Mesothelial cell of epicardium (in vitro differentiated cells): ENCODE results near the gene TGFBR3. TPM values are rescaled to one million over a fixed set of nuclear protein-coding genes. Genes with fewer than 3 reads are reported as not detected.

ENCODE experiments used
- DNase-seq, 2 experiments: peaks; one replicate each; pipeline ENCODE4 v3.0.0; 2021; ENCODE audit warnings: low spot score in 2 of 2; ENCODE audit not compliant: unreplicated experiment in 2 of 2
- H3K27ac Mint-ChIP-seq: 2 replicates; pipeline ENCODE4 v1.8.0; 2021; ENCODE audit warnings: mixed read lengths
- H3K27me3 Mint-ChIP-seq: 2 replicates; pipeline ENCODE4 v1.8.0; 2021; ENCODE audit warnings: low read depth, mixed read lengths
- H3K36me3 Mint-ChIP-seq: 2 replicates; pipeline ENCODE4 v1.8.0; 2021; ENCODE audit warnings: mixed read lengths
- H3K4me1 Mint-ChIP-seq: 2 replicates; pipeline ENCODE4 v1.8.0; 2021; ENCODE audit warnings: mixed read lengths
- H3K4me3 Mint-ChIP-seq: 2 replicates; pipeline ENCODE4 v1.8.0; 2021; ENCODE audit warnings: mild to moderate bottlenecking, moderate library complexity, mixed read lengths
- H3K9me3 Mint-ChIP-seq: 2 replicates; pipeline ENCODE4 v1.8.0; 2021; ENCODE audit warnings: mixed read lengths
- total RNA-seq: library from RNA; stranded (reverse); gene quantifications from 3 replicates; pipeline ENCODE4 v1.2.1, GENCODE V29; 2021
- TF ChIP-seq, protein P1 (sequence below): fragments of 200-600 bp; sonication (generic); IDR thresholded peaks from one replicate; pipeline ENCODE4 v1.5.0; 2021; ENCODE audit warnings: antibody characterized with exemption; ENCODE audit not compliant: unreplicated experiment

The TGFBR3 gene
- total RNA-seq, 1 donor from 2014 or later = 20.7 TPM

DNA sequence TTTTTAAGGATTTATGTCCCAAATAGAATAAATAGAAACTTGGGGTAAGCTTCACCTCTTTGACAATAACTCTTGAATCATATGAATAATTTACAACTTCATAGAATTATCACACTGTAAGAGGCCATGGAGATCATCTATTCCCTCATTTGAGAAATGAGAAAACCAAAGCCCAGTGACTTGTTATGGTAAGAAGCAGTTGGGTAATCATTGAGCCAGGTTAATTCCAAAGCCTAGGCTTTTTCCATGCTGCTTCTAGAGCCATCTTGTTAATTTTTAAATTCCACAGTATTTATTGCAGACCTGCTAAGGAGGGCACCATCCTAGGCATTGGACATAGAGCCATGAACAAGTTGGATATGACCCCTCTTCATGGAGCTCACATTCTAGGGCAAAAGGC is 224.8 kb downstream of the TGFBR3 start:
- Mint-ChIP-seq H3K36me3 (no peaks in the 10 kb centered on the region), H3K27ac (no peak overlapping the region), H3K4me1 (no peaks in the 10 kb centered on the region), H3K27me3 (peaks cover 17% of the 10 kb centered on the region), H3K4me3 (no peak overlapping the region), H3K9me3 (peaks cover 21% of the 10 kb centered on the region)
- no peak for DNase-seq
- TF ChIP-seq, protein P1, sequence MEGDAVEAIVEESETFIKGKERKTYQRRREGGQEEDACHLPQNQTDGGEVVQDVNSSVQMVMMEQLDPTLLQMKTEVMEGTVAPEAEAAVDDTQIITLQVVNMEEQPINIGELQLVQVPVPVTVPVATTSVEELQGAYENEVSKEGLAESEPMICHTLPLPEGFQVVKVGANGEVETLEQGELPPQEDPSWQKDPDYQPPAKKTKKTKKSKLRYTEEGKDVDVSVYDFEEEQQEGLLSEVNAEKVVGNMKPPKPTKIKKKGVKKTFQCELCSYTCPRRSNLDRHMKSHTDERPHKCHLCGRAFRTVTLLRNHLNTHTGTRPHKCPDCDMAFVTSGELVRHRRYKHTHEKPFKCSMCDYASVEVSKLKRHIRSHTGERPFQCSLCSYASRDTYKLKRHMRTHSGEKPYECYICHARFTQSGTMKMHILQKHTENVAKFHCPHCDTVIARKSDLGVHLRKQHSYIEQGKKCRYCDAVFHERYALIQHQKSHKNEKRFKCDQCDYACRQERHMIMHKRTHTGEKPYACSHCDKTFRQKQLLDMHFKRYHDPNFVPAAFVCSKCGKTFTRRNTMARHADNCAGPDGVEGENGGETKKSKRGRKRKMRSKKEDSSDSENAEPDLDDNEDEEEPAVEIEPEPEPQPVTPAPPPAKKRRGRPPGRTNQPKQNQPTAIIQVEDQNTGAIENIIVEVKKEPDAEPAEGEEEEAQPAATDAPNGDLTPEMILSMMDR = no peak

DNA sequence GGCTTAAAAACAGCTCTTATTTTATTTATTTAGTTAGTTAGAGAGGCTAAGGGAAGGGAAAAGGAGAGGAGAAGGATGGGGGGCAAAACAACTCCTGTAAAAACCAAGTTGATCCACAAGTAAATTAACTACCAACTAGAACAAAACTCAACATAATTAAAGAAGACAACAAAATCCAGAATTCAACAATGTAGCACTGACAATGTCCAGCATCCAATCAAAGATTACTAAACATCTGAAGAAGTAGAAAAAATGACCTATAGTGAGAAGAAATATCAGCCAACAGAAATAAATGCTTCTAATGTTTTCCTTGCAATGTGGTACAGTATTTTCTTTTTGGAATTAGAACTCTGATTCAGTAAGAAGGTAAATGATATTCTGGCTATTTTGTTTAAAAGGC is 225.2 kb downstream of the TGFBR3 start:
- Mint-ChIP-seq H3K9me3 (peaks cover 21% of the 10 kb centered on the region), H3K27ac (no peak overlapping the region), H3K4me1 (no peaks in the 10 kb centered on the region), H3K27me3 (peaks cover 17% of the 10 kb centered on the region), H3K4me3 (no peak overlapping the region), H3K36me3 (no peaks in the 10 kb centered on the region)
- TF ChIP-seq, protein P1 = no peak
- DNase-seq = no peak

DNA sequence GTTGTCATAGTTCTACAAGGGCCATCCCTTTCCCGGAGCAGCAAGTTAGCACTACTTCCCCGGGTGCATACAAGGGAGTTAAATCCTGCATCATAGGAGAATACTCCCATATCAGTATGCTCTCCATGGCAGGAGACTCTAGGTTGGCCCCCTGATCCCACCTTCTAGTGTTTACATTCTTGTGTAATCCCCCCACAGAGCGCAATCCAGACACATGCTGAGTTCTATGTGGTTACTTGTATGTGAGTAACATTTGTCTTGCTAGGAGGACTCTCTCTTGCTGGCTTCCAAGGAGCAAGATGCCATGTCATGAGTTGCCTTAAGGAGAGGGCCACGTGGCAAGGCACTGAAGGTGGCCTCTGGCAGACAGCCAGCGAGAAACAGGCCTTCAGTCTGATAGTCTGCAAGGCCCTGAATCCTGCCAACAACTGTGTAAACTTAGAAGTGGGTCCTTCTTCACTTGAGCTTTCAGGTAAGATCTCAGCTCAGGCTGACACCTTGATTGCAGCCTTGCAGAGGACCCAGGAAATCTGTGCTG is 230.0 kb downstream of the TGFBR3 start:
- H3K4me3 Mint-ChIP-seq = no peak overlapping the region
- peaks cover 16% of the 10 kb centered on the region for H3K9me3 Mint-ChIP-seq
- no peak overlapping the region for H3K27ac Mint-ChIP-seq
- H3K36me3 Mint-ChIP-seq = no peaks in the 10 kb centered on the region
- H3K4me1 Mint-ChIP-seq = peaks cover 12% of the 10 kb centered on the region
- H3K27me3 Mint-ChIP-seq = peaks cover 22% of the 10 kb centered on the region
- TF ChIP-seq, protein P1 = no peak
- DNase-seq = no peak

DNA sequence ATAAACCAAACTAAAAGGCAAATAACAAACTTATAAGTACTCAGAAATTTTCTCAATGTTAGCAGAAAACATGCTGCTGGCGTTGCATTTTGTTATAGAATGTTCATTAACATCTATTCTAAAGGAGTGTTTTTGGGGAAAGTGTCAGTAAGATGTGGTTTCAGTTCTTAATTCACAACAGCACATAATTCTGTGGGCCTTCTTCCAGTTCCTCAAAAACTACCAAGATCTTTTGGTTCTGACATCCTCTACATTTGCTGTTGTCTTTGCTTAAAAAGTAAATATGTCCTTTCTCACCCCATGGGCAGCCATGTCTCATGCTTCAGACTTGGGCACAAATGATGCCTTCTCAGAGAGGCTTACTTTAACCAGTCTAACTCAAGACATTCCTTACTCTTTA is 232.8 kb downstream of the TGFBR3 start:
- TF ChIP-seq, protein P1 = no peak
- Mint-ChIP-seq H3K9me3 (no peaks in the 10 kb centered on the region), H3K36me3 (no peaks in the 10 kb centered on the region), H3K4me1 (peaks cover 19% of the 10 kb centered on the region), H3K4me3 (no peak overlapping the region), H3K27ac (no peak overlapping the region), H3K27me3 (peaks cover 18% of the 10 kb centered on the region)
- no peak for DNase-seq

DNA sequence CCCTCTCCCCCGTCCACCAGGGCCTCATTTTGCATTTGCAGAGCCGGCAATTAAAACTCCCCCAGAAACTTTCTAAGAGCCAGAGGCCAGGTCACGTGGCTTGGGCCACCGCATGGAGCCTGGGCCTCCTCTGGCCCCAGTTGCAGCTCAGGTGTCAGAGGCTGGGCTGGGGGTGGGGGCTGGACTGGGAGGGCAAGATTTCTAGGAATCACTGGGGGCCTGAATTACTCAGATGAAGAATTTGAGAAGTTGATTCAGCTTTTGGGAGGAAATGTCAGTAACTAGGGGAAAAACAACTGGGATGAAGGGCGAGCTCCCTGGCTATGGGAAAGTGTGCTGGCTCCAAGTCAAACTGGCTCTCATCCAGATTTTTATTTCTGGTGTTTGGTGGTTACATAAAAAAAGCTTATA is 234.3 kb downstream of the TGFBR3 start:
- peak overlapping the region; percentile 55 for H3K27ac Mint-ChIP-seq
- H3K4me3 Mint-ChIP-seq = no peak overlapping the region
- TF ChIP-seq, protein P1 = no peak
- no peaks in the 10 kb centered on the region for H3K36me3 Mint-ChIP-seq
- peaks cover 9% of the 10 kb centered on the region for H3K27me3 Mint-ChIP-seq
- DNase-seq = no peak
- no peaks in the 10 kb centered on the region for H3K9me3 Mint-ChIP-seq
- peaks cover 19% of the 10 kb centered on the region for H3K4me1 Mint-ChIP-seq

DNA sequence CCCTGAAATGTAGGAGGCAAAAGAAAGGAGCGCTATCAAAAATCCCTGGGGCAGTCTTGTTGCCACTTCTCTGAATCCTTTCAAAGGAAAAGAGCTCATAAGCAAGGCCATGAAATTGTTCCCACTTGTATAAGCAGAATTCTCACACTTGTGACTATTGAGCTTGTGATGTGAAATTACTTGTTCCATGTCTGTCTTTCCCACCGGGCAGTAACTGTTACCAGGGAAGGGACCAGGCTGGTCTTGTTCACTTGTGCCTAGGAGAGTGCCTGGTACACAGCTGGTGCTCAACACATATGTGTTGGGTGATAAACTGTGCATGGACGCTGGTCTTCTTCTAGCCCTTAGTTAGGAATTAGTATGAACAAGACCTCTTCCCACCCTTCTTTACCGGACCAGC is 234.7 kb downstream of the TGFBR3 start:
- TF ChIP-seq, protein P1 = no peak
- no peak for DNase-seq
- Mint-ChIP-seq H3K4me3 (no peak overlapping the region), H3K4me1 (peaks cover 19% of the 10 kb centered on the region), H3K9me3 (no peaks in the 10 kb centered on the region), H3K36me3 (no peaks in the 10 kb centered on the region), H3K27me3 (peaks cover 5% of the 10 kb centered on the region), H3K27ac (peak overlapping the region; percentile 55)
